GM18508 (cell line): Measurements from ENCODE around the gene TEX53.

Source experiments
- ATAC-seq: cut with Tn5 transposase; IDR thresholded peaks from one replicate; pipeline ENCODE4 v1.9.1; 2021; ENCODE audit warnings: moderate number of reproducible peaks; ENCODE audit not compliant: insufficient read depth, unreplicated experiment

Gene TEX53

GRCh38 chr9:114657705-114658104 is at the start of gene TEX53:
Gene TEX53, minus strand, starts transcription at chr9:114657805. Its CDS starts 31 bp downstream, at chr9:114657774.
- ATAC-seq = no peak

GRCh38 chr9:114706711-114707110 is 49.1 kb upstream of the TEX53 start:
- ATAC-seq = no peak

- no peak for ATAC-seq
Observed at GRCh38 chr9:114701988-114702387, 44.4 kb upstream of the TEX53 start.

GRCh38 chr9:114697951-114698351 is 40.3 kb upstream of the TEX53 start:
- no peak for ATAC-seq

- ATAC-seq = peak; percentile 48
Observed at GRCh38 chr9:114696814-114697544, 39.4 kb upstream of the TEX53 start.

GRCh38 chr9:114695948-114696347 is 38.3 kb upstream of the TEX53 start:
- ATAC-seq = no peak

- peak; percentile 25 for ATAC-seq
Observed at GRCh38 chr9:114694719-114695269, 37.2 kb upstream of the TEX53 start.

GRCh38 chr9:114694146-114694545 is 36.5 kb upstream of the TEX53 start:
- no peak for ATAC-seq

- ATAC-seq = no peak
Observed at GRCh38 chr9:114693248-114693855, 35.7 kb upstream of the TEX53 start.

GRCh38 chr9:114691956-114692295 is 34.3 kb upstream of the TEX53 start:
- ATAC-seq = no peak

GRCh38 chr9:114691046-114691955 is 33.7 kb upstream of the TEX53 start:
- peak; percentile 69 for ATAC-seq

GRCh38 chr9:114690308-114690707 is 32.7 kb upstream of the TEX53 start:
- ATAC-seq = no peak

- no peak for ATAC-seq
Observed at GRCh38 chr9:114689813-114690212, 32.2 kb upstream of the TEX53 start.

GRCh38 chr9:114688909-114689610 is 31.5 kb upstream of the TEX53 start:
- ATAC-seq = no peak

GRCh38 chr9:114688379-114688778 is 30.8 kb upstream of the TEX53 start:
- ATAC-seq = no peak

GRCh38 chr9:114687034-114687433 is 29.4 kb upstream of the TEX53 start:
- ATAC-seq = no peak

- no peak for ATAC-seq
Observed at GRCh38 chr9:114685951-114686350, 28.3 kb upstream of the TEX53 start.

- no peak for ATAC-seq
Observed at GRCh38 chr9:114684036-114684435, 26.4 kb upstream of the TEX53 start.

GRCh38 chr9:114682846-114683245 is 25.2 kb upstream of the TEX53 start:
- ATAC-seq = no peak
